ENCODE measurements around the gene SMARCB1.

The SMARCB1 gene

DNA sequence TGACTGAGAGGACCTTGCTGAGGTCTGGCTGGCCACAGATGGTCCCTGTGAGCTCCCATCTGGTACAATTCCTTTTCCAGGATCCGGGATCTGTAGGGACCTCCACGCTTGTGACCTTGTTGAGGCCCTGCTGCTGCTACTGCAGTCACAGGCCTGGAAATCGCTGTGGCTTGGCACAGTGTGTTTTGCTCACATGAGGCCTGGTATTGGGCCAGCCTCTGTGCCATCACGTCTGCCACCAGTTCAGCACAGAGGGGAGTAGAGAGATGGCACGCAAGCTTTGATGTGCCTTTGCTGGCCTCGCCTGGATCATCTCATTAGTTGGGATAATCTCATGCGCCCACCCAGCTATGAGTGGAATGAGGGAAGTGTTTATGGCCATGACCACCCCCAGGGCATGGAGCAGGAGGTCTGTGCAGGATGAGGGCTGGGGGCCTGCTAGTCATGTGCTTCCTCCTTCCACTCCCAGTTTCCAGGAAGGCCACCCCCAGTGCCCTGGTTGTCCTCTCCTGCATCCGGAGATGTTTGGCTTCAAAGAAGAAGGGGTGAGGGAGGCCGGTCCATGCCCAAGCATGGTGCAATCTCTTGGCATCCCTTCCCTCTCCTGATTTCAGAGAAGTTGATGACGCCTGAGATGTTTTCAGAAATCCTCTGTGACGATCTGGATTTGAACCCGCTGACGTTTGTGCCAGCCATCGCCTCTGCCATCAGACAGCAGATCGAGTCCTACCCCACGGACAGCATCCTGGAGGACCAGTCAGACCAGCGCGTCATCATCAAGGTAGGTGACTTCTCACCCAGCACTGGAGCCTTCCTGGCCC, 29.6 kb downstream of the SMARCB1 start:
- TF ChIP-seq SIN3A (IDR thresholded peaks at IDR 0.05; ENCODE audit: borderline replicate concordance, insufficient read depth, low read length) (no peak), FOXP2 (optimal IDR thresholded peaks at IDR 0.05; ENCODE audit: borderline replicate concordance, extremely low read depth, extremely low read length, insufficient read depth) (no peak), POLR2AphosphoS5 (IDR thresholded peaks at IDR 0.05; ENCODE audit: low read depth, low read length) (no peak), TAF1 (IDR thresholded peaks at IDR 0.05; ENCODE audit: borderline replicate concordance, insufficient read depth, low read length) (no peak)
- TF ChIP-seq, protein P1, sequence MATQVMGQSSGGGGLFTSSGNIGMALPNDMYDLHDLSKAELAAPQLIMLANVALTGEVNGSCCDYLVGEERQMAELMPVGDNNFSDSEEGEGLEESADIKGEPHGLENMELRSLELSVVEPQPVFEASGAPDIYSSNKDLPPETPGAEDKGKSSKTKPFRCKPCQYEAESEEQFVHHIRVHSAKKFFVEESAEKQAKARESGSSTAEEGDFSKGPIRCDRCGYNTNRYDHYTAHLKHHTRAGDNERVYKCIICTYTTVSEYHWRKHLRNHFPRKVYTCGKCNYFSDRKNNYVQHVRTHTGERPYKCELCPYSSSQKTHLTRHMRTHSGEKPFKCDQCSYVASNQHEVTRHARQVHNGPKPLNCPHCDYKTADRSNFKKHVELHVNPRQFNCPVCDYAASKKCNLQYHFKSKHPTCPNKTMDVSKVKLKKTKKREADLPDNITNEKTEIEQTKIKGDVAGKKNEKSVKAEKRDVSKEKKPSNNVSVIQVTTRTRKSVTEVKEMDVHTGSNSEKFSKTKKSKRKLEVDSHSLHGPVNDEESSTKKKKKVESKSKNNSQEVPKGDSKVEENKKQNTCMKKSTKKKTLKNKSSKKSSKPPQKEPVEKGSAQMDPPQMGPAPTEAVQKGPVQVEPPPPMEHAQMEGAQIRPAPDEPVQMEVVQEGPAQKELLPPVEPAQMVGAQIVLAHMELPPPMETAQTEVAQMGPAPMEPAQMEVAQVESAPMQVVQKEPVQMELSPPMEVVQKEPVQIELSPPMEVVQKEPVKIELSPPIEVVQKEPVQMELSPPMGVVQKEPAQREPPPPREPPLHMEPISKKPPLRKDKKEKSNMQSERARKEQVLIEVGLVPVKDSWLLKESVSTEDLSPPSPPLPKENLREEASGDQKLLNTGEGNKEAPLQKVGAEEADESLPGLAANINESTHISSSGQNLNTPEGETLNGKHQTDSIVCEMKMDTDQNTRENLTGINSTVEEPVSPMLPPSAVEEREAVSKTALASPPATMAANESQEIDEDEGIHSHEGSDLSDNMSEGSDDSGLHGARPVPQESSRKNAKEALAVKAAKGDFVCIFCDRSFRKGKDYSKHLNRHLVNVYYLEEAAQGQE (IDR thresholded peaks at IDR 0.05; ENCODE audit: insufficient read depth in 1 of 2, low read depth in 2 of 2, low read length in 2 of 2): no peak

DNA sequence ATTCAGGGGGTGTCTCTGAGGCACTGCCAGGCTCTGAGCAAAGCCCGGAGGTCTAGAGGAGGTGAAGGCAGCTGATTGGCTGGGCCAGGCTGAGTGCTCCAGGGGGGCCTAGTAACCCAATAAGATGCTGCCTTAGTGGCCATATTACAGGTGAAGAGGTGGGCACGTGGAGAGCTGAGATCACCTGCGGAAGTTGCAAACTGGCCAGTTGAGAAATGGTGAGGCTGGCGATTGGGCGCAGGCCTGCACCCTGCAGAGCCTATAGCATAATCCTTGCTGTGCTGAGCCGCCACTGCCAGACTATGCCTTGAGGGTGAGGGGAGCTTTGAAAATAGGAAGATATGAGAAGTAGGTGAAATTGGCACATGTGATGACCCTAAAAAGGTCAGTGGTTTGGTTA, 30.4 kb downstream of the SMARCB1 start:
- TF ChIP-seq SIN3A (IDR thresholded peaks at IDR 0.05; ENCODE audit: borderline replicate concordance, insufficient read depth, low read length) (no peak), TAF1 (IDR thresholded peaks at IDR 0.05; ENCODE audit: borderline replicate concordance, insufficient read depth, low read length) (no peak), FOXP2 (optimal IDR thresholded peaks at IDR 0.05; ENCODE audit: borderline replicate concordance, extremely low read depth, extremely low read length, insufficient read depth) (no peak), POLR2AphosphoS5 (IDR thresholded peaks at IDR 0.05; ENCODE audit: low read depth, low read length) (no peak)
- TF ChIP-seq, protein P1 (IDR thresholded peaks at IDR 0.05; ENCODE audit: insufficient read depth in 1 of 2, low read depth in 2 of 2, low read length in 2 of 2): no peak

DNA sequence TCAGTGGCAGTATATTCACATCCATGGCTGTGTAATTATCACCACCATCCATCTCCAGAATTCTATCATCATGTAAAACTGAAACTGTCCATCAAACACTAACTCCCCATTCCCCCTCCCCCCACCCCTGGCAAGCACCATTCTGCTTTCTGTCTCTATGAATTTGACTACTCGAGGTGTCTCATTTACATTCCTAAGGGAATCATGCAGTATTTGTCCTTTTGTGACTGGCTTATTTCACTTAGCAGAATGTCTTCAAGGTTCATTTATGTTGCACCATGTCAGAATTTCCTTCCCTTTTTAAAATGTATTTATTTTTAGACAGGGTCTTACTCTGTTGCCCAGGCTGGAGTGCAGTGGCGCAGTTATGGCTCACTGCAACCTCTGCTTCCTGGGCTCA, 31.8 kb downstream of the SMARCB1 start:
- TF ChIP-seq SIN3A (IDR thresholded peaks at IDR 0.05; ENCODE audit: borderline replicate concordance, insufficient read depth, low read length) (no peak), TAF1 (IDR thresholded peaks at IDR 0.05; ENCODE audit: borderline replicate concordance, insufficient read depth, low read length) (no peak), POLR2AphosphoS5 (IDR thresholded peaks at IDR 0.05; ENCODE audit: low read depth, low read length) (no peak), FOXP2 (optimal IDR thresholded peaks at IDR 0.05; ENCODE audit: borderline replicate concordance, extremely low read depth, extremely low read length, insufficient read depth) (no peak)
- TF ChIP-seq, protein P1 (IDR thresholded peaks at IDR 0.05; ENCODE audit: insufficient read depth in 1 of 2, low read depth in 2 of 2, low read length in 2 of 2): no peak

GRCh38 chr22:23820748-23821211, 34.0 kb downstream of the SMARCB1 start:
- TF ChIP-seq, protein P1 (IDR thresholded peaks at IDR 0.05; ENCODE audit: insufficient read depth in 1 of 2, low read depth in 2 of 2, low read length in 2 of 2): no peak
- TF ChIP-seq FOXP2 (optimal IDR thresholded peaks at IDR 0.05; ENCODE audit: borderline replicate concordance, extremely low read depth, extremely low read length, insufficient read depth) (no peak), SIN3A (IDR thresholded peaks at IDR 0.05; ENCODE audit: borderline replicate concordance, insufficient read depth, low read length) (no peak), TAF1 (IDR thresholded peaks at IDR 0.05; ENCODE audit: borderline replicate concordance, insufficient read depth, low read length) (no peak), POLR2AphosphoS5 (IDR thresholded peaks at IDR 0.05; ENCODE audit: low read depth, low read length) (no peak)

All from PFSK-1 (cell line).